H54 (cell line): ENCODE measurements around the gene PASD1.

Experiments used
- DNase-seq: peaks from one replicate; pipeline ENCODE4 v3.0.0; 2011; ENCODE audit warnings: low spot score, mixed read lengths; ENCODE audit not compliant: insufficient read length
- FAIRE-seq: peaks from 3 replicates; lab custom pipeline; 2011; peaks lifted over from hg19 to GRCh38; lab: Jason Lieb, UNC
- POLR2A ChIP-seq: IDR thresholded peaks from 2 replicates; pipeline ENCODE4 v1.6.1; 2011; ENCODE audit warnings: low read depth, mild to moderate bottlenecking, low read length

The PASD1 gene

GRCh38 chrX:151724563-151725337 is 161.3 kb downstream of the PASD1 start:
- FAIRE-seq: no peak
- TF ChIP-seq POLR2A: no peak
- no peak for DNase-seq

GRCh38 chrX:151725338-151725614 is 161.8 kb downstream of the PASD1 start:
- FAIRE-seq (no peak), DNase-seq (no peak)
- TF ChIP-seq POLR2A: no peak
